Superior temporal gyrus (tissue), 1 donor: Measurements from ENCODE around the gene DPP10.

Experiments used
- DNase-seq: peaks from one replicate; pipeline ENCODE4 v3.0.0-alpha.2; 2016; ENCODE audit errors: extremely low spot score

Gene DPP10

DNA sequence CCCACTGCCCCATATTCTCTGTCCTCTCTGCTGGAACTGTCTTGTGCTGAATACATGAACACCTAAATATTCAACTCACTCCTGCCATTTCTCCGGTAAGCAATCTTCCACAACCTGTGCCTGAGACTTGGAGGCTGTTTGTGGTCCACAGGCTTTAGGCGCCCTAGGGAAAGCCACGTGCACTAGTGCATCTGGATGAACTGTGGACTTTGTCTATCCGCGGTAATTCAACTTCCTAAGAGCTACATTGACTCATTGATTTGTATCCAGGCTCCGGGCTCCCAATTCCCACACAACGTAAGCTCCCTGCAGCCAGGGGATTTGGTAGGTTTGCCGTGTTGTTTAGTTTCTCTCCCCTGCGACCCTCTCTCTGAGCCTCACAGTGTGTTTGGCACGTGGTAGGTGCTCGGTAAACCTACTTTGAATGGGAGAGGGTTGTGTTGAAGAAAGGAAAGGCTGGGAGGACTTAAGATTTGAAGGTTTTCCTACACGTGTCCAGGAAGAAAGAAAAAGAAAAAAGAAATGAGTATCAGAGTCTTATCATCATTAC lies 718.2 kb downstream of the DPP10 start:
- no peak for DNase-seq

- DNase-seq: peak; percentile 39
Observed at GRCh38 chr2:115161081-115161770, 718.8 kb downstream of the DPP10 start.

DNA sequence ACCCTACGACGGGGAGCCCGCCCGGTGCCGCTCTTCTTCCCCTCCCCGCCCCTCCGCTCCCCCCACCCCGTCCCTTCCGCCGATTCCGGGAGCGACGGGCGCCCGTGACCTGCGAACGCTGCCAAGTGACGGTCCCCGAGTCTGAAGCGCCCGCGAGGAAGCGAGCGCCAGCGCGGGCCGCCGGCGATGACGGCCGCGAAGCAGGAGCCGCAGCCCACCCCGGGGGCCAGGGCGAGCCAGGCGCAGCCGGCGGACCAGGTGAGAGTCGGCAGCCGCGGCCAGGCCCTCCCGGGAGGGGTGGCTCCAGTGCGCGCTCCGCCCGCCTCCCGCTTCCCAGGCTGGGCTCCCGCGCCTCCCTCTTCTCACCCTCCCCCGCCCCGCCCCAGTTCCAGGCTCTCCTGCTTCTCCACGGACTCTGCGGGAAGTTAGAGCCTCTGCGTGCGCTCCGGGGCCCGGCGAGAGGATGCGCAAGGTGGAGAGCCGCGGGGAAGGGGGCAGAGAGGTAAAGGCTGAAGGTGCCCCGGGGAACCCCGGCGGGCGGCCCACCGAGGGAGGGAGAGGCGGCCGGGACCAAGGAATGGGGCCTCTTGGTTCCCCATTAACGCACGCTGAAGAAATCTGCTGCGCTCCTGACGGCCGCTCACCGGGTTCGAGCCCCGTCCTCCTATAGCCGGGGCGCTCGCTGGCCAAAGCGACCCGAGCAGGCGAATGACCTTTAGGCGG lies 719.5 kb downstream of the DPP10 start:
- no peak for DNase-seq

- DNase-seq: no peak
Observed at GRCh38 chr2:115162494-115163293, 720.3 kb downstream of the DPP10 start.

DNA sequence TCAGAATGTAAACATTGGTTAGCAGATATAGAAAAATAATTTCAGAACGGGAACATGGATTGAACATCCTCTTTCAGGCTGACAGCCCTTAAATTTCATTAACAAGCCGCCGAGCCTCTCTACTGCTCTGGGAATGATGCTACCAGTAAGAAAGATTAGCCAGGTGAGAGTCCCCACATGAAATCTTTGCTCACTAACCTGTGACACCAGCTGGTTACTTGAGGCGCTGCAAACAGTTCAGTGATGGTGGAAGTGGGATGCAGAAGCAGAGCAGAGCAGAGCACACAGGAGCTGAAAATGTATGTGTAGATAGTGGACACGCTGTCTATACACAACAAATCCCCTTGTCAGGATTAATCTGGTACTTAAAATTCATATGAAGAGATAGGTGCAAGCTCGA lies 721.1 kb downstream of the DPP10 start:
- peak; percentile 45 for DNase-seq

GRCh38 chr2:115165529-115166109 lies 723.2 kb downstream of the DPP10 start:
- peak; percentile 81 for DNase-seq

DNA sequence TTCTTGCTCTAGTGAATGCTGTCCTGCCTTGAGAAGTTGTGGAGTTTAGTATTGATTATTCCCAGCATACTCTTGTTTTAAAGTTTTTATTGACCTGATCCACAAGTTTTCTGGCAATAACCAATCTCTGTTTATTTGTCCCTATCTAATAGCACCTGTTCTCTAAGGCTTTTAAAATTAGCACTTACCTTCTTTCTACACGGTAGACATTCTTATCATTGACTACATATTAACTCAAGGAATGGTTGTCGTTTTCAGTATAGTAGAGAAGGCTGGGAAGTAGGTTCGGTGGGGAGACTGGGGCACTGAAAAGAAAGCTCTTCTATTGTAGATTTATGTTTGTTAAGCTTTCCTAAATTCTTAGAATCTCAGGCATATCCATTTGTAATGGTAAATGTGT lies 726.0 kb downstream of the DPP10 start:
- no peak for DNase-seq

- no peak for DNase-seq
Observed at GRCh38 chr2:115169814-115170213, 727.4 kb downstream of the DPP10 start.

- no peak for DNase-seq
Observed at GRCh38 chr2:115171751-115172150, 729.3 kb downstream of the DPP10 start.

DNA sequence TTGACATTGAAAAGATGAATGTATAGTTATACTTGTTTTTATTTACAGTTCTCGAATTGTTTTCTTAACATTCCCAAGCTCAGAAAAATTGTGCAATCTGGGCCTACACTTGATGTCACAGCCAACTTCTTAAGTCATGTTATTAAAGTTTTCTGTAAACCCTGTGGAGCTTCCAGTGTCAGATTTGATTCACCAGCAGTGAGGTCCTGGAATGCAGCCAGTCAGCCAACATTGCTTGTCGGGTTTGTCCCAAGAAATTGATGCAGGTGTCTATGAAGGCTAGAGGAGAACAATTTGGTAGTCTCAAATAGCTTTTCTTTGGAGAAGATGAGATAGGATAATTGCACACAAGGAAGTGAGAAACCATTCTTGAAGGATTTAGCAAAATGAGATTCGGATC lies 732.2 kb downstream of the DPP10 start:
- DNase-seq: no peak

DNA sequence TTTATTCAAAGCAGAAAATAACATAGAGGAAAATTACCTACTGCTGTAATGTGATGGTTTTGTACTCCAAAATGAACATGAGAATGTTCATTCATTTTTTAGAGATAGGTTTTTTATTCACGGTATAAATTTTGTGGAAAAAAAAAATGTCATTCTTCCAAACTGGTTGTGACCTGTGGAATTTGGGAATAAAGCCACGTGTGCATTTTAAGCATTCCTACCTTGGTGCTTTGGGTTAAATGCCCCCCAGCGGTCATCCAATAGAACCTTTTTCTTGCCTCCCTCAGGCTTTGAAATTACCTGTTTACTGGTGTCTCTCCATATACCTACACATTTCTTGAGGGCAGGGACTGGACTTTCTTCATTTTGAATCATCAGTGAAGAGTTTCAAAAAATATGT lies 740.7 kb downstream of the DPP10 start:
- DNase-seq: no peak

DNA sequence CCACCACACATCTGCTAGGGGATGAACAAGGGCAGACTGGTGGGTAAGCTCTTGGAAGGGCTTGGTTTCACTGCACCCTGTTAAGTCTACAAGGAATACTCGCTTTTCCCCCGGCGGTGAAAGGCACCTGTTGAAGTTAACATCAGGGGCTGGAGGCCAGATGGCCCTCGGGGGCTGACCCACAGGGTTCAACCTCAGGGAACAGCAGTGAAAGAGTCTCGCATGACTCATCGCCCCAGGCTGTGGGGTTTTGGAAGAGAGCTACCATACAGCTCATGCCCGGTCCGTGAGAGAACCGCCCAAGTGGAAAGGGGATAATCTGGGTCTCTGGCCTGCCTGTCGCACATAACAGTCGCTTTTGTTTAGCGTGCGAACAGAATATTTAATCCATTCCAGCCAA lies 748.0 kb downstream of the DPP10 start:
- no peak for DNase-seq

GRCh38 chr2:115194623-115195022 lies 752.2 kb downstream of the DPP10 start:
- no peak for DNase-seq

DNA sequence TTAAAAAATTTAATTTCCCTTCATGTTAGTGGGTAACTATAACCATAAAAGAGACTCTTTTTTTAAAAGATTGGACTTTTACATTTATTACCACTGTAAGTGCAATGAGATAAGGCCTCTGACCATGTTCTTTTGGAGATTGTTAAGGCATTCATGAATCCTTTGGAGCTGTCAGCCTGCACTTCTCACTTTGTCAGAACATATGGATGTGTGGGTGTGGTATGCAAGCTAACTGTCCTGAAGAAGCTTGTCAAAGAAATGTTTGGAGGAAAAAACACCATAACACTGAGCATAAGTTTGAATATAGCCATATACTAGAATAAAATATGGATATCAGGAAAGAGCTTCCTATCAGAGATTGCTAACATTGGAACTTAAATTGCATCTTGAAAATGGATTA lies 754.1 kb downstream of the DPP10 start:
- peak; percentile 67 for DNase-seq

DNA sequence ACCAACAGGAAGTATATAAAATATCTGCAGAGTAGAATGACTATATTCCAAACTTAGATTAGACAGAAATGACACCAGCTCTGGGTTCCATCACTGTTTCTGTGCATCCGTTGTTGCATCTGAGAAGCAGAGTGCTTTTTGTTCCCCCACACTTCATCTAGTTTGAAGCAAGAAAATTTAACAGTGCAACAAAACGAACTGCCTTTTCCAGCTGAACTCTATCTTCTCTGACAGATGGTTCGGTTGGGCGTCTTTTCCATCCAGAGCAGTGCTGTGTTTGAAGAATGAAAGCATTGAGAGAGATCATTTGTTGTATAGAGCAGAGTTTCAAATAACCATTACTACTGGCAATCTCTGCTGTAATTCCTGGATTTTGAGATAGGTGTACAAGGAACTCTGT lies 757.5 kb downstream of the DPP10 start:
- peak; percentile 62 for DNase-seq

GRCh38 chr2:115201386-115201785 lies 758.9 kb downstream of the DPP10 start:
- DNase-seq: no peak

- no peak for DNase-seq
Observed at GRCh38 chr2:115208493-115209164, 766.2 kb downstream of the DPP10 start.

GRCh38 chr2:115214050-115214449 lies 771.6 kb downstream of the DPP10 start:
- no peak for DNase-seq

DNA sequence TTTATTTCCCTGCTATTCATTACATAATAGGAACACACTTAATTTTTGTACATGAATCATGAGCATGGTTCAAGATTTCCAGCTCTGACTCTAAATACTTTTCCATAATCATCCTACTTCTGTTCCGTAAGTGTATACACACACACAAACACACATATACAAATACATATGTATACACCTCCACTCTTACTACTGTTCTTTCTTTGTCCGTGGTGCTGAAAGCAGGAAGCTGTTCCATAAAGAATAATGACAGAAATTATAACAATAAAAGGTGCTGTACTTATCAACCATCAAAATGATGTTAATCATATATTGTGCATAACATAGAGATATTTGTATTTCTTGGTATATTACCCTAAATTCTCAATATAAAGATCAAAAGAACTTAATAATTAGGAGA lies 776.9 kb downstream of the DPP10 start:
- no peak for DNase-seq

DNA sequence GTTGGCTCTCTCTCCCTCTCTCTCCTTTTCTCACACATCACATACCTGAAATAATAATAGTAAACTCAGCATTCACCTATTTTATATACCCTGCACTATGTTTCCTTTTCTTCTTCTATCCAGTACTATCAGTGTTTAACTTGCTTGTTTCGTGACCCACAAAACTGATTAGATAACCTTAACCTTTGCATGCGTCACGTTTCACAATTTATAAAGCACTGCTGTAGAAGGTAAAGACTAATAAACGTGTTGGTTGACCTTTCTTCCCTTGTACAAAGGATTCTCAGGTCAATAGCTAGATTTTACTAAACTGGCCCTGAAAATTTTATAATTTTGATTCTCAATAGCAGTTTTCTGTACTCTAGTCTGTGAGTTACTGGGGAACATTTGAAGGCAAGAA lies 791.7 kb downstream of the DPP10 start:
- no peak for DNase-seq

DNA sequence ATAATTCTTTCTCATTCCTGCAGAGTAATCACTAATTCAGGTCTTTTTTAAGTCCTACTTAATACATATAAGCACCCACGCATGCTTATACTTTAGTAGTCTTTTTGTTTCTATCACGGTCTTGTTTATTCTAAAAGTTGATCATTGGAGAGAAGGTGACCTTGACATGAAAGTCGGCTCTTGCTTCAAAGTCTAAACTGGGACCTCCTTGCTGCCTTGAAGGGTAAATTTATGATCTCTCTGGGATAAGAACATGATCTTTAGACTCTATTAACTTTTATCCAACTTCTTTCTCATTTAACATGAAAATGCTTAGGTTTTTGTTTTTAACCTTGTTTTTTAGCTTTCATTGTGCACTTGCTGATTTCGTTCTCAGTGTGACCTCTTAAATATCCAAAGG lies 792.3 kb downstream of the DPP10 start:
- no peak for DNase-seq
